ENCODE results near the gene HIRA. TPM values are rescaled to one million over a fixed set of nuclear protein-coding genes. Genes with fewer than 3 reads are reported as not detected.

The HIRA gene
- polyA plus RNA-seq, 3 donors = 1.8 to 20.7 (median 2.6) TPM

GRCh38 chr22:19355413-19356157, 75.9 kb downstream of the HIRA start:
- no peak for DNase-seq
- intact Hi-C loops (cut with micrococcal nuclease) = no loop called here
- H3K4me3 ChIP-seq (replicated peaks in 1 of 3; ENCODE audit: low read depth in 2 of 3, low read length in 3 of 3) = no peak overlapping the region
- H3K79me2 ChIP-seq (ENCODE audit: insufficient read depth, low read length) = no peaks in the 10 kb centered on the region
- WGBS (ENCODE audit: insufficient coverage) = 96% methylated on average over 6 of the region's 7 CpGs
- Mint-ChIP-seq H3K4me1 (no peaks in the 10 kb centered on the region), H3K9me3 (no peaks in the 10 kb centered on the region), H3K36me3 (peaks cover 93 to 98% of the 10 kb centered on the region in 2 donors), H3K27me3 (ENCODE audit: low read depth in 3 of 3) (peaks cover 0 to 4% (median 1%) of the 10 kb centered on the region in 3 donors), H3K4me3 (no peak overlapping the region), H3K27ac (no peak overlapping the region)
- H3K27ac ChIP-seq (ENCODE audit: low read depth in 1 of 2, low read length in 2 of 2) = no peak overlapping the region
- peaks cover 93 to 100% of the 10 kb centered on the region in 2 donors for H3K36me3 ChIP-seq (replicated peaks in 1 of 2; ENCODE audit: control insufficient read depth in 1 of 2, insufficient read depth in 2 of 2, low read length in 2 of 2)
- no peaks in the 10 kb centered on the region for H3K4me1 ChIP-seq (ENCODE audit: control insufficient read depth in 1 of 2, insufficient read depth in 2 of 2, low read length in 2 of 2)
- no peak overlapping the region for H3K4me2 ChIP-seq (replicated peaks; ENCODE audit: extremely low read depth, low read length, poor library complexity, severe bottlenecking)
- H2AFZ ChIP-seq (ENCODE audit: insufficient read depth, low read depth, low read length, poor library complexity, severe bottlenecking) = no peak overlapping the region
- no peak overlapping the region for H3K9ac ChIP-seq (ENCODE audit: insufficient read depth, low read length, poor library complexity, severe bottlenecking)
- no peaks in the 10 kb centered on the region for H4K20me1 ChIP-seq (ENCODE audit: insufficient read depth, low read length)
- no peaks in the 10 kb centered on the region for H3K27me3 ChIP-seq (ENCODE audit: control insufficient read depth in 2 of 2, insufficient read depth in 2 of 2, low read length in 2 of 2)
- no peak for TF ChIP-seq CTCF (IDR thresholded peaks at IDR 0.05)
- H3K9me3 ChIP-seq (replicated peaks in 1 of 2; ENCODE audit: control insufficient read depth in 1 of 2, insufficient read depth in 1 of 2, low read length in 2 of 2) = no peaks in the 10 kb centered on the region

GRCh38 chr22:19354201-19354600, 77.3 kb downstream of the HIRA start:
- Histone ChIP-seq H2AFZ (ENCODE audit: insufficient read depth, low read depth, low read length, poor library complexity, severe bottlenecking) (no peak overlapping the region), H3K4me2 (replicated peaks; ENCODE audit: extremely low read depth, low read length, poor library complexity, severe bottlenecking) (no peak overlapping the region), H3K4me1 (ENCODE audit: control insufficient read depth in 1 of 2, insufficient read depth in 2 of 2, low read length in 2 of 2) (no peaks in the 10 kb centered on the region), H3K79me2 (ENCODE audit: insufficient read depth, low read length) (no peaks in the 10 kb centered on the region), H3K9ac (ENCODE audit: insufficient read depth, low read length, poor library complexity, severe bottlenecking) (no peak overlapping the region), H3K4me3 (replicated peaks in 1 of 3; ENCODE audit: low read depth in 2 of 3, low read length in 3 of 3) (no peak overlapping the region), H3K9me3 (replicated peaks in 1 of 2; ENCODE audit: control insufficient read depth in 1 of 2, insufficient read depth in 1 of 2, low read length in 2 of 2) (no peaks in the 10 kb centered on the region), H3K27me3 (ENCODE audit: control insufficient read depth in 2 of 2, insufficient read depth in 2 of 2, low read length in 2 of 2) (no peaks in the 10 kb centered on the region), H4K20me1 (ENCODE audit: insufficient read depth, low read length) (no peaks in the 10 kb centered on the region), H3K27ac (ENCODE audit: low read depth in 1 of 2, low read length in 2 of 2) (no peak overlapping the region), H3K36me3 (replicated peaks in 1 of 2; ENCODE audit: control insufficient read depth in 1 of 2, insufficient read depth in 2 of 2, low read length in 2 of 2) (peaks cover 89 to 100% of the 10 kb centered on the region in 2 donors)
- no peaks in the 10 kb centered on the region for H3K4me1 Mint-ChIP-seq
- peaks cover 0 to 4% (median 1%) of the 10 kb centered on the region in 3 donors for H3K27me3 Mint-ChIP-seq (ENCODE audit: low read depth in 3 of 3)
- H3K9me3 Mint-ChIP-seq = no peaks in the 10 kb centered on the region
- H3K27ac Mint-ChIP-seq = no peak overlapping the region
- TF ChIP-seq CTCF (IDR thresholded peaks at IDR 0.05) = no peak
- intact Hi-C loops (cut with micrococcal nuclease) = no loop called here
- peaks cover 93 to 98% of the 10 kb centered on the region in 2 donors for H3K36me3 Mint-ChIP-seq
- no peak overlapping the region for H3K4me3 Mint-ChIP-seq
- no peak for DNase-seq
- 95% methylated on average over 5 of the region's 5 CpGs for WGBS (ENCODE audit: insufficient coverage)
